HG03442 (cell line): Measurements from ENCODE around the gene SYT11.
"Not testable (repeated sequence)": the region's sequence is repeated elsewhere in the genome, so short reads cannot be mapped to it uniquely, and the experiment has no call there.

ENCODE experiments used
- ATAC-seq: cut with Tn5 transposase; IDR thresholded peaks from one replicate; pipeline ENCODE4 v1.9.1; 2021; ENCODE audit warnings: mild to moderate bottlenecking, moderate library complexity; ENCODE audit not compliant: unreplicated experiment

SYT11 gene

GRCh38 chr1:155896476-155896875 is 37.1 kb downstream of the SYT11 start:
- ATAC-seq: not testable (repeated sequence)

GRCh38 chr1:155897746-155898145 is 38.4 kb downstream of the SYT11 start:
- ATAC-seq: no peak

GRCh38 chr1:155898888-155899287 is 39.5 kb downstream of the SYT11 start:
- ATAC-seq: no peak

DNA sequence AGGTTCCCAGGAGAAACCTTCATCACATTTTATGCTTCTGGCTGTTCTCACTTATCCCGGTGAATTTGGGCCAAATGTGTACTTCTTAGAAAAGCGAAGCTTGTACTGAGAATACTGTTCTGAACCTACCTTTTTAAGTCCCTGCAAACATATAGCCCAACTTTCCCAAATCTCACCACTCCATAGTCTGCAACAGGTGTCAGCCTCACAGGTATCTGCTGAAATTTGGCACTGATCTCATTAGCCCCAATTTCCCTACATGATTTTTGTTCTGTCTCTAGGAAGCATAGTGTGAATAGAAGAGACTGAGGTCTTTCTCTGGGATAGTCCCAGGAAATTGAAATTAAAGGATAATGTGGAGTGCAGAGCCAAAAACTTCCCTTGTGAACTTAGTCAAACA is 40.3 kb downstream of the SYT11 start:
- no peak for ATAC-seq

- no peak for ATAC-seq
Measured at GRCh38 chr1:155900161-155900560, 40.8 kb downstream of the SYT11 start.

- no peak for ATAC-seq
Measured at GRCh38 chr1:155904261-155904660, 44.9 kb downstream of the SYT11 start.

GRCh38 chr1:155909894-155910293 is 50.5 kb downstream of the SYT11 start:
- ATAC-seq: no peak

DNA sequence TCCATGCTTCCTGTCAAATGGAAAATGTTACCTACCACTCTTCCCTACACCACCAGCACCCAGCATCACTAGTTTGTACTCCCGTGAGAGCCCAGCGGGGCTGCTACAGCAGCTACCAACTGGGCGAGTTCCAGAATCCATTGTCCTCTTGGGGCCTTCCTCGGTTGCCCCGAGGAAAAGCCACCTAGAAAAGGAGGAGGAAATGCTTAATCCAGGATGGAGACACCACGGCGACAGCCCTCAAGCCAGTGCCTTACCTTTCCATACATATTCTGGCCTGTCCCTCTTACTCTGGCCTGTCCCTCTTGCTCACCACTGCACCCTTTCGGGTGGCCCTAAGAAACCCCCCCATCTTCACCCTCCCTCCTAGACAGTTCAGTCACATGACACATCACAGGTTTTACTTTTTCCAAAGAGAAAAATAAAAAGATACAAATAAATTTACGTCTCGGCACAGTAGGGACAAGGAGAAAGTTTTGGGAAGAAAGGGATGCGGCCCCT is 51.3 kb downstream of the SYT11 start:
- ATAC-seq: no peak

GRCh38 chr1:155911156-155912055 is 52.0 kb downstream of the SYT11 start, which contains the start of gene RIT1:
Gene RIT1, minus strand, starts transcription at chr1:155911349. Its CDS starts 588 bp downstream, at chr1:155910761.
- ATAC-seq: peak; percentile 70

DNA sequence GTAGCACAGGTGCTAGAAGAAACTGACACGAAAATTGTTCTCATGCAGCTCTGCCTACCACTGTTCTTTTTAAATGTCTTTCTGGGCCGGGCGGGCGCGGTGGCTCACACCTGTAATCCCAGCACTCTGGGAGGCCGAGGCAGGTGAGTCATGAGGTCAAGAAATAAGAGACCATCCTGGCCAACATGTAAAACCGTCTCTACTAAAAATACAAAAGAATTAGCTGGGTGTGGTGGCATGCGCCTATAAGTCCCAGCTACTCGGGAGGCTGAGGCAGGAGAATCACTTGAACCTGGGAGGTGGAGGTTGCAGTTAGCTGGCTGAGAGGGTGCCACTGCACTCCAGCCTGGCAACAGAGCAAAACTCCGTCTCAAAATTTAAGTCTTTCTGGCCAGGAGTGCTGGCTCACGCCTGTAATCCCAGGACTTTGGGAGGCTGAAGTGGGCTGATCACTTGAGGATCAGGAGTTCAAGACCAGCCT is 52.7 kb downstream of the SYT11 start:
- ATAC-seq: no peak

DNA sequence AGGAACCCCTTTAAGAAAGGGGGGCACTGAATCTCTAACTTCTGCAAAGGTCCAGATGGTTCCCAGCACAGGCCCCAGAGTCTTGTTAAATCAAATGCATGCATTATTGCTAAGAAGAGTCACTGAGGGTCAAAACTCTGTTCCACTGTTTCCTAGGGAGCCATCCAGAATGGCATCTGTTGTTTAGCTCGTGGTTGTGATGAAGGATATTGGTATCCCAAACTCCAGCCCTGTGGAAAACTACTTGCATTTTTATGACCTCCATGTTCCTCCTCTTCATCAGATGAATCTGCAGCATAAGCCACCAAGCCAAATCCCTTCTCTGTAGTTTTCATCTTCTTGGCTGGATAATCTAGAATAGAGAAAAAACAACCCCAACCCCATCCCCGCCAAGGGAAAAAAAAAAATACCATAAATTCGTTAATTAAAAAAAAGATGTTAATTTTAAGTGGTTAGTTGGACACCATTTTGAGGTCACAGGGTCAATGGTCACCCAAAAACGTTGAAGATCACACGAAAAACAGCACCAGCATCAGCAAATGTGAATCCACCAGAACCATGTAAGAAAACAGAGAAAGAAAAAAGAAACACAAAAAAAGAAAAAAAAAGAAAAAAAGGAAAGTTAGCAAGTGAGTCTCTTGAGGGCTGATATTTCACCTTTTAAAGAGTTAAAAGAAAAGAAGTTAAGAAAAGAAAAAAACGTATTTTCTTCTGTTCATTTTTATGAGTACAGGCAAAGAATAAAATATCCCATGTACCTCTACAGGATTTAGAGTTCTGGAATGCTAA is 54.8 kb downstream of the SYT11 start:
- no peak for ATAC-seq

GRCh38 chr1:155918660-155919059 is 59.3 kb downstream of the SYT11 start:
- ATAC-seq: no peak

GRCh38 chr1:155919801-155920200 is 60.4 kb downstream of the SYT11 start:
- no peak for ATAC-seq

DNA sequence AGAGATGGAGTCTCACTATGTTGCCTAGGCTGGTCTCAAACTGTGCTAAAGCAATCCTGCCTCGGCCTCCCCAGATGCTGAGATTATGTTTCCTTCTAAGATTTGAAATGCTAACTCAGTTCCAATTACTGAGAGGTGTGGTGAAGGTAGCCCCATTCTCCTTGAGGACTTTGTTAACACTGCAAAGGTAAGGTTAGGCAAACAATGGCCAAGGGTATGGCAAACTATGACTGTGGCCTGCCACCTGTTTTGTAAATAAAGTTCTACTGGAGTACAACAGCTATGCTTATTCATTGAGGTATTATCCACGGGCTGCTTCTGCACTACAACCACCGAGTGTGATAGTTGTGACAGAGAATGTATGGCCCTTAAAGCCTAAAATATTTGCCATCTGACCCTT is 61.4 kb downstream of the SYT11 start:
- ATAC-seq: no peak

DNA sequence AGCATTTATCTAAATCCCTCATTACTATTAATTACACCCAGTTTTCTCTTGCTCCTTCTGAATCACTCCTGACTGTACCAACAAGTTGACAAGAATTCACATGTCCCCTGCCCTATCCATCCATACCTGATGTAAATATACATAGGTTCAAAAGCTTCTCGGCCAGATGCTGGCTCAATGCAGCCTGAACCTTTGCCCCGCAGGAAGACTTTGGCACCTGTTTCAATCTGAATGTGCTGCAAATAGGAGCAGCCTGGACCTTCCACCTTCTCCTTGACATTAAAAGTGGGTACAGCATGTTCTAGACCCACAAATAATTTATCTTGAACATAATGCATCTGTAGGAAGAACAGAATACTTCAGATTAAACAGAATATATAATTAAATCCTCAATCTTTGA is 66.1 kb downstream of the SYT11 start:
- ATAC-seq: no peak

DNA sequence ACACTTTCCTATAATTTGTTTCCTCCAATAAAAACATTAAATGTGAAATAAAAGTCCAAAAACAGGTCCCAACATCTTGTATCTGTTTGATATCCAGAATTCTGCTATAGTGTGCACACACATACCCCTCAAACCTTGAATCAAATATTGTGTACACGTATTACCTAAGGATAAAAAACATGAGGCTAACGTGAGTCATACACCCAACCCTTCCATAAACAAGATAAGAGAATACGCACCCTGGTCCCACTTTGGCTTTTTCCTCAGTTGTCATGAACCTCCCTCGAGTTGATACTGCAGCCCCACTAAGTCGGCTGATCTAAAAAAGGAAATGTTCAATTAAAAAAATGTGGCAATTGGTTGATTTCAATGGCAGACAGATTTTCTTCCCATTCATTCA is 69.7 kb downstream of the SYT11 start:
- no peak for ATAC-seq

DNA sequence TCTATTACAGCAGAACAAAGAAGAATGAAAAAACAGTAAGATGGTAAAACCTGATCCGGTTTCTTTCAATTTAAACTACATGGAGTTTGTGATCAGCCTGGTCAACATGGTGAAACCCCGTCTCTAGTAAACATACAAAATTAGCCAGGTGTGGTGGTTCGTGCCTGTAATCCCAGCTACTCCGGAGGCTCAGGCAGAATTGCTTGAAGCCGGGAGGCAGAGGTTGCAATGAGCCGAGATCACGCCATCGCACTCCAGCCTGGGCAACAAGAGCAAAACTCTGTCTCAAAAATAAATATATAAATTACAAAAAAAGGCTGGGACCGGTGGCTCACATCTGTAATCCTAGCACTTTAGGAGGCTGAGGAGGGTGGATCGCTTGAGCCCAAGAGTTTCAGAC is 71.4 kb downstream of the SYT11 start:
- not testable (repeated sequence) for ATAC-seq

DNA sequence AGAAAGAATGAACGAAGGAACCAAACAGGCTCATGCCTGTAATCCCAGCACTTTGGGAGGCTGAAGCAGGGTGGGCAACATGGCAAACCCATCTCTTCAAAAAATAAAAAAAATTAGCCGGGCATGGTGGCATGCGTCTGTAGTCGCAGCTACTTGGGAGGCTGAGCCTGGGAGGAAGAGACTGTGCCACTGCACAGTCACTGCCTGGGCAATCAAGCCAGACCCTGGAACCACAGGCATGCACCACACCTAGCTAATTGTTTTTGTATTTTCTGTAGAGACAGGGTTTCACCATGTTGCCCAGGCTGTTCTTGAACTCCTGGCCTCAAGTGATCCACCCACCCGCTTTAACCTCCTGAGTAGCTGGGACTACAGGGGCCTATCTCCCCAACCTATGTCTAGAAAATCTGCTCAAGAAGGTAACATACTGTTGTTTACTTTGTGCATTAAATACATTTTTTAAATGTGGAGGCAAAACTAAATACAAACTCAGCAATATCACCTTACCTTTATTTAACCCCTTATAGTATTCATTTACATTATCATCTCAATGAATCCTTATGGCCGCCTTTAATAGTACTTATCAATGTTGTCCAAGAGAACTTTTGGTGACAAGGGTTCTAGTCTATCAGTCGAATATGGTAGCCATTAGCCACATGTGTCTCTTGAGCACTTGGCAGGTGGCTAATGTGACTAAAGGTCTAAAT is 72.1 kb downstream of the SYT11 start:
- no peak for ATAC-seq

- no peak for ATAC-seq
Measured at GRCh38 chr1:155932081-155932480, 72.7 kb downstream of the SYT11 start.

DNA sequence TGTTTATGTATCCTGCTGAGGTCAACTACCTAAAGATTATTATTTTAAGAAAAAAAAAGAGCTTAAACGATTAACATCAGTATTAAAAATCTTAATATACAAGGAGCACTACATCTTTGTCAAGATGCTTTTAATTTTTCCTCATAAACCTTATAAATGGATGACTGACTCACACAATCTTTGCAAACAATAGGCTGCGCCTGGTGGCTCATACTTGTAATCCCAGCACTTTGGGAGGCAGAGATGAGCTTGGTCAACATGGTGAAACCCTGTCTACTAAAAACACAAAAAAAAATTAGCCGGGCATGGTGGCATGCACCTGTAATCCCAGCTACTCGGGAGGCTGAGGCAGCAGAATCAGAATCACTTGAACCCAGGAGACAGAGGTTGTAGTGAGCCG is 73.1 kb downstream of the SYT11 start:
- ATAC-seq: no peak

- no peak for ATAC-seq
Measured at GRCh38 chr1:155933591-155934096, 74.3 kb downstream of the SYT11 start.
